COLO668 (cell line): ENCODE data around the gene ARID1B.
"Not testable (repeated sequence)": the region's sequence is repeated elsewhere in the genome, so short reads cannot be mapped to it uniquely, and the experiment has no call there.

ENCODE experiments used
- DNase-seq: peaks from one replicate; lab custom pipeline; 2025; ENCODE audit not compliant: unreplicated experiment; lab: John Stamatoyannopoulos, UW

ARID1B gene

DNA sequence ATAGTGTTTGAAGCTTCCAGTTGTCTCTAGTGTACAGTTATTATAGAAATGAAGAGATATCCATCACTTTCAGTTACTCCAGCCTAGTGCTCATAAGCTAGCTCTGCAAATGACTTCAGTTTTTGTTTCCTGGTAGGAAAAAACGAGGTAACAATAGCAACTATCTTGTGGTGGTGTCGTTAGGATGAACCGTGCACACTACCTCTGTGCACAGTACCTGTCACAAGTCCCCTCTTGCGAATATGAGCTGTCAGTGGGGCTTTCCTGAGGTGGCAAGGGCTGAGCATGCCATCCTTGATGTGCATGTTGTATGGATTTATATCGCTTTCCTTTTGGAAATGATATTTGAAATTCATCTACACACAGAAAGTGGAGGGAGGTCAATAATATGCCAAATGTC is 151.8 kb downstream of the ARID1B start:
- no peak for DNase-seq

DNA sequence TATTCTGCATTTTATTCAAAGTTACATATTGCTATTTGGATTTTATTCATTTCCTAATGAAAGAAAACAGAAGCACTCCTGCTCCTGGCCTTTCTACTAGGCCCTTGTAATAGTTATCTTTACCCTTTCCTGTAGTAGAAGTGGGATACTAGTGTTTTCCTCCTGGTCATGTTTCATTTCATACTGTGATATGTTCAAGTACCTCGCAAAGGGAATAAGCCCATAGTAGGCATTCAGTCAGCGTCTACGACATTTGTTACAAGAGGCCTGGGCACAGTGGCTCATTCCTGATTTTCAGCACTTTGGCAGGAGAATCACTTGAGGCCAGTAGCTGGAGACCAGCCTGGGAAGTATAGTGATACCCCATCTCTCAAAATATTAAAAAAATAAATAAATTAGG is 154.1 kb downstream of the ARID1B start:
- no peak for DNase-seq

DNA sequence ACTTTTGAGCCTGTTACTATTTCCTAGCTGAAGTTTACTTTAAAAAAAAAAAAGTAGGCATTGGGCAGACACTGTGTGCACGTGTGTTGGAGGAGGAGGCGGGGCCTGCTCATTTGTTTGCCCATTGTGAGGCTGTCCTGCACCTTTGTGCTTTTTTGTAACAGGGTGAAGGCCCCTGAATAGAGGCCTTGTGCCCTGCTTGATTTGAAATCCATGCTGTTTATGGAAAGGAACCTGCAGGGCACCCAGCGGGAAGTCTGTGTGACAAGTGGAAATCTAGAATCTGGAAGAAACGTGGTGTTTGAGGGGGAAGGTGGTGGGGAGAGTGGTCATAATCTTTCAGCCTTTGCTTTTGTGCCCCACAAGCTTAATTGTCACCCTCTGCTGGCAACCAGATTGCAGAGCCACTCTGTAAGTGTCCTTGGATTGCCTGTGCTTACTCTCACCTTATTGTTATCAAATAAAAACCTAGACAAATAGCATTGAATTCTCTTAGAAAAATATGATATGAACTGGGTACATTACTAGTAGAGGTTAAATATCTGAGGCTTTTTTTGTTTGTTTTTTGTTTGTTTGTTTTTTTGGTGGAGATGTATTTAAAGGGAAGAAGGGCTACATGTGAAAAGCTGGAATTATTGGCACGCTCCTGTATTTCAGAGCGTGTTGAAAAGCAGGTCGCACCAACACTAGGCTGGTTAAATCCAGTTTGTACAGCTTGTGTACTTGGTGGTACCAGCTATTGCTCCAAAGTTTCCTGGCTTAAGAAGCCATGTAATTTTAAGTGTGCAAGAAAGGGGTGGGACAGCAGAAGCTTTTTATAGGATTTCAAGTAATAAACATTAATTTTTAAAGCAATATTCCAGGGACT is 156.3 kb downstream of the ARID1B start:
- DNase-seq, result peak; percentile 5

DNA sequence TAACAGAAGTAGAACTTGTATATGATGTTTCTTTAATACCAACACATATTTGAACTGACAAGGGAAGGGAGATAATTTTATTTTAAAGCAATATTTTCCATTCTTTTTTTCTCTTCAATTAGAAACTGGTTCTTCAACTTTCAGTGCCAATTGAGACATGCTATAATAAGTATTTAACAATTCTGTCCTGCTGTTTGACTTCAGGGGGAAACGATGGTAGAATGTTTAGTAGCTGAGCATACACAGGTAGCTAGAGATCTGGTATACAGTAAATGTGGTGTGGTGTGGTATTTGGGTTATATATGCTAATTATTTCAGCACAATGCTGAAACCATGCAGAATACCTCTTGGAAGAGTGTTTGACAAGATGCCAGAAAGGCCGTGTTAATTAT is 156.9 kb downstream of the ARID1B start:
- no peak for DNase-seq

DNA sequence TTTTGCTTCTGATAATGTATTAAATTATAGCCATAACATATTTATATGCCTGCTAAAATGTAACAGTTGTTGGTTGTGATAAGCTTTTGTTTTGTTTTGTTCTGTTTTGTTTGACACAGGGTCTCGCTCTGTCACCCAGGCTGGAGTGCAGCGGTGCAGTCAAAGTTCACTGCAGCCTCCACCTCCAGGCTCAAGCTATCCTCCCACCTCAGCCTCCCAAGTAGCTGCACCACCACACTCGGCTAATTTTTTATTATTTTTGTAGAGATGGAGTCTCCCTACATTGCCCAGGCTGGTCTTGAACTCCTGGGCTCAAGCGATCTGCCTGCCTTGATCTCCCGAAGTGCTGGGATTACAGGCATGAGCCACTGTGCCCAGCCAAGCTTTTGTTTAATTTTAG is 157.8 kb downstream of the ARID1B start:
- no peak for DNase-seq

DNA sequence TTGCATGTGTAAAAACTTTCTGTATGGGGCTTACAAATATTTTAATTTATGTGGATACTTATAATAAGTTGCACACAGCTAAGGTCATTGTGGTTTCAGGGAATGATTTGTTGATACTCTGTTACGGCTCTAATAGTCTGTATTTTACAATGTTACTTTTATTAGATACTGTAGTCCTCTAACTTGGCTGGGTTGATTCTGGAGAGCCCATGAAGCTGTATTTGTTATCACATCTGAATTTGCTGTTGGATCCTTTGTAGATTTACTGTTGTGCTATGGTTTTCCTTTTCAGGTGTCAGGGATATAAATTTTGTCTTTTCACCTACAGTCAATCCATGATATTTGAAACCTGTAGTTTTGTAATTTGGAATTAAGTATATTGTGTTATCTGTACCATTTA is 161.0 kb downstream of the ARID1B start:
- no peak for DNase-seq

DNA sequence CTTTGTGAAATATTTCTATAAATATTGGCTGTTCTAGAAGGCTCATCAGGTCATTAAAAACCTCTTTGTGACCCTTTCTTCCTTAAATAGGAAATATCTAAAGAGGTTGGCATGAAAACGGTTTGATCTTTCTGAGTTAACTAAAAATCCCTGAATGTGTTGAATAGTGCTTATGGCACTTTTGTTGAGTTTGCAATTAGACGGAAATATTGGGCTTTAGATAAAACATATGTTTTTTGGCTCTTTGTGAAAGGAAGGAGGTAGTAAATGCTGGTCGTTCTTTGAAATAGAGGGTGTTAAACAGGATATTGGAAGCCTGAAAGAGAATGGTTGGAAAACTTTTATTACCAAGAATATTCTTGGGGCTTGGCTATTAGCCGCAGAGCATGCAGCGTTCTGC is 163.0 kb downstream of the ARID1B start:
- DNase-seq, result no peak

DNA sequence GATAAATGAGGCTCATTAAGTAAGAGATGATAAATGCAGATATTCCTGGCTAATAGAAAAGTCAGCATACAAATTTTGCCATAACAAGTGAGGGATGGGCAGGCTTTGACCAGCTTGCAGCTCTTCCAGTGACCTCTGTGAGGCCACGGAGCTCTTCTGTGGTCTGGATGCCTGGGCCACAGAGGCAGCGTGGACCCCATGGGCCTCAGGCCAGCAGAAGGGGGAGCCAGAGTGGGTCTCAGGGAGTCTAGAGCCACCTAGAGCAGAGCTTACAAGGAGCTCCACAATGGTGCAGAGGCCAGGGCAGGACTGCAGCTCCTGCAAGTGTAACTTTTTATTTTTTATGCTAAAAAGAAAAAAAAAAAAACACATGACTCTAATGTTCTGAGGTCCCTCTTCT is 165.1 kb downstream of the ARID1B start:
- no peak for DNase-seq

DNA sequence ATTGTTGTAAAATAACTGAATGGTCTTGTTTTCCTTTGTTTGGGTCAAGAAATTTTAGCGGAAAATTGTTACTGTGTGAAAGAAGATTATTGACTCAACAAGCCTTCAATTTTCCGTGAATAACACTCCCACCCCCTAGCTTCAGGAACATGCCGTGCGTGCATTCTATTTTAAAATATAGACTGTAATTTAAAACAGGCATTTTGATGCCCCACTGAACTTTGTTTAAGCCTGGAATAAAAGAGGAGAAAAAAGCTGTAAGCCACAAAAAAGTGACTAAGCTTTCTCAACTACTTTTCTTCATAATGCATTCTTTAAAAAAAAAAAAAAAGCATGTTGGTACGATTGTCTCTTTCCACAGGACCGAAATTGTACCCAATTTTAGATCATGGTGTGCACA is 166.0 kb downstream of the ARID1B start:
- no peak for DNase-seq

DNA sequence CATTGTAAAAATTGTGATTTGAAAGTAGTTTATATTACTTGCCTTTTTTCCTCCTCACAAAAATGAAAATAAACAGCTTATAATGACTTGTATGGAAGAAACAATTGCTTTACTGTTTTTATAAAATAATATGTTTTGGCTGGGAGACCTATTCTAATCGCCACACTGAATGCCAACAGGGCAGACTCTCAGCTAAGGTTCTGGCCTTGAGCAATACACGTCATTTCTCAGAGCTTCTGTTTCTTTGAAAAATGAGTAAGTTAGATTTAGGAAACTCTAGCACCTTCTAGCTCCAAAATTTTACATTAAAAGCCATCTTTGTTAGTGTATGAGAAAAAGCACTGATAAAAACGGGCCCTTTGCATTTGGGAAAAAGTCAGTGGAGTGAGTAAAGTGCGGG is 166.6 kb downstream of the ARID1B start:
- DNase-seq, result no peak

DNA sequence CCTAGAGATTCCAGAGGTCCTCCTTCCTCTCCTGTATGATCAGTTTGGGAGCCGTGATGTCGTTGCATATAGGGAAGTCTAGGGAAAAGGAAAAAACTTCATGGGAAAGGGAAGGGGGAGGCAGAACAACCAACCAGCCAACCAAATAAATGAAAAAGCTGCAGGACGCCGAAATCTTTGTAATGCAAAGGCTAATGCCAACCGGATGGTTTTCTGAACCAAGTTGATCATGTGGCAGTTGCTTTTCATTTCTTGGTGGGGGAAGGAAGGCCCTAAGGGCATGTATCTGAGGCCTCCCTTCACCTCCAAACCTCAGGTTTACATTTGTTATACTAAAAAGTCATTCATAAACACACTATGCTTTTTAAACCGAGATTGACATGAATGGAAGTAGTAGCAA is 167.2 kb downstream of the ARID1B start:
- DNase-seq, result no peak

DNA sequence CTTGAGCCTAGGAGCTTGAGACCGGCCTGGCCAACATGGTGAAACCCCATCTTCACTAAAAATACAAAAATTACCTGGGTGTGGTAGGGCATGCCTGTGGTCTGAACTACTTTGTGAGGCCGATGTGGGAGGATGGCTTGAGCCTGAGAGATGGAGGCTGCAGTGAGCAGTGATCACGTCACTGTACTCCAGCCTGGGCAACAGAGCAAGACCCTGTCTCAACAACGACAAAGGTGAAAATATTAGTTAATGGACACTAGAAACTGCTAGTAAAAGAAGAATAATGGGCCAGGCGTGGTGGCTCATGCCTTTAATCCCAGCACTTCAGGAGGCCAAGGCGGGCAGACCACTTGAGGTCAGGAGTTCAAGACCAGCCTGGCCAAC is 168.6 kb downstream of the ARID1B start:
- DNase-seq, result not testable (repeated sequence)

DNA sequence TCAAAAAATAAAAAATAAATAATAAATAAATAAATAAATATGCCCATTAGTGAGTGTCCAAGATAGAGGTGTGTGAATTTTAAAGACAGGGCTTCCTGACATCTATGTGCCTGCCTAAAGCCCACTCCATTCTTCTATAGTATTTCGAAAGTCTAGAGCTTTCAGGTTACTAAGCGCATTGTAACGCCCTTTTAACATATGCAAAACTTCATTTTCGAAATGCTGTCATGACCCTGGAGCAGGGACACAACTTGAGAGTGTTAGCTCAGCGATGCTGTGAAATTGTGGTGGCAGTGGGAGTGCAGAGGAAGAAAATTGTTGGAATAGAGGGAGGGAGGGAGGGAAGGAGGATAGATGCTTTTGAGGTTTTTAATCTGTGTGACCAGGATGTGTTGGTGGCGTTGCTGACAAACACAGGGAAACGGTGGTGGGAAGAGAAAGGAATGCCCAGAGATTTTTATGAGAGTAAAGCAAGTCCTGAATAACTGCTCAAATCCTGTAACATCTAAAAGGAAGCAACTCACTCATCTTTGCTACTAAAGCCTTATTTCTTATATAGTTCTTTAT is 169.3 kb downstream of the ARID1B start:
- DNase-seq, result no peak

DNA sequence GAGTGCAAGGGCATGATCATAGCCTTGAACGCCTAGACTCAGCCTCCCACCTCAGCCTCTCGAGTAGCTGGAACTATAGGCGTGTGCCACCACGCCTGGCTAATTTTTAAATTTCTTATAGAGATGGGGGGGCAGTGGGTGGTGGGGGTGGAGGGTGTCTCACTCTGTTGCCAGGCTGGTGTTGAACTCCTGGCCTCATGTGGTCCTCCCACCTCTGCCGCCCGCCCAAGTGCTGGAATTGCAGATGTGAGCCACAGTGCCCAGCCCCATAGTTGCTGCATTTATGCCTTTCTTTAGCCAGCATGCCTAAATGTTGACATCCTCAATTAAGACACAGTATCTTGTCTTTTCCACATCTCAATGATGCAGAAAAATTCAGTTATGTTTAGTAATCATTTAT is 171.1 kb downstream of the ARID1B start:
- DNase-seq, result no peak

DNA sequence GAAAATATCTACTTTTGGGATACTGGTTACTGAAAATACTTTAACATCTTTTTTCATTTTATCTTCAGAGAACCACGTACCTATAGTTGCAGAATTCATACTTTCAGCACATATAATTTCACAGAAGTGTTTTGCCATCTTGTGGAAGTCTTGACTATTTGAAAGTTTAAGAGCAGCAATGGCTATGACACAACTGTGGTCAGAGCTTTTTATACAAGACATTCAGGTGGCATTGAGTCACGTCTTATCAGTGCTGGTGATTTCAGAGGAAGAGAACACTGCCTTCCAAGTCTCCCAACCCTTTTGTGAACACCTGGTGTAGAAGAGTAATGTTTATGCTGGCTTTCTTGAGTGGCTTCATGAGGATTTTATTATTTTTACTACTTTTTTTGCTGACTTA is 171.6 kb downstream of the ARID1B start:
- no peak for DNase-seq

DNA sequence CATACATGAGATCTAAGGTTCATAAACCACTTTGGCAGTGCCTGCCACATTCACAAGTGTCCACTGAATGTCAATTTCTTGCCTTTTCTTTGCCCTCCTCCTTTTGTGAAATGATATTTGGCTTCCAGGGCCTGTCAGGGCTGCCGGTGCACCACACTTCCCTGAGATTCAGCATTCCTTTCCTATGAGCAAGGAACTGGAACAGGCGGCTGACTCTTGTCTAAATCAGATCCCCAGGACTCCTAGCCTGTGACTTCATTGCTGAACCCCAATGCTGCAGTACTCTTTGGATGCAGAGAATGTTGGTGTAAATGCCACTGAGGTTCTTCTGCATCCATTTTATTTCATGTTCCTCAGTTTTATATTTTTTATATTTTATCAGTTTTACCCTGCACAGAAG is 172.2 kb downstream of the ARID1B start:
- DNase-seq, result no peak

DNA sequence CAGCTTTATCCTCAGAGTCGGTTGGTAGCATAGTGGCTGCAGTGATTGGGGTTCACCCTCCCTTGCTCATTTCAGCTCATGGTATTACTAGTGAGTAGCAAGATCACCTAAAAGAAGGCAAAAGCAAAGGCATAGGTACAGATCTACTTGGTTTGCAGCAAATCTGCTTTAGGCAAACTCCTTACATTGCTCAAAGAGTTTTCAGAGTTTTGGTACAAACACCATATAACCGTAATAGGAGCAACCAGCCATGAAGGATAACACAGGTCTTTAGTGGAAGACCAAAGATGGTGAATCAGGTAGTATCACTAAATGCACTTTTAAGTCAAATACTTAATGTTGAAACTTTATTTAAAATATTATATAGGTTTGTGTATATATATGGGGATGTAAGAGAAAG is 172.9 kb downstream of the ARID1B start:
- DNase-seq, result no peak

DNA sequence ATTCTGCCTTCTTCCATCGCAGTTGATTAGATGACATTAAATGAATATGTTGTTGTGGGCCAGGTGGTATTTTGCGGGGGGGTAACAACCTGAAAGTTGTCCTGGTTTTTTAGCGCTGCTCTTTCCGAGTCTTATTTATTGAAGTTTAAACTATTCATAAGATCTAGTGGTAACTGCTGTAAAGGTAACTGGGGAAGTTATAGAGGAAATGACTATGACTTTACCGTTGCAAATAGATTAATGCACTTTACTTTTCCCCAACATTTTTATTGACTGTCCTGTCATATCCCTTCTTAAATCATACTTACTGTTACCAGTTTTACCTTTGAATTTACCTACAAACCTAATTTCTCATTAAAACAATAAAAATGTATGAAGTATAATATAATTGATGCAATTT is 173.4 kb downstream of the ARID1B start:
- no peak for DNase-seq

DNA sequence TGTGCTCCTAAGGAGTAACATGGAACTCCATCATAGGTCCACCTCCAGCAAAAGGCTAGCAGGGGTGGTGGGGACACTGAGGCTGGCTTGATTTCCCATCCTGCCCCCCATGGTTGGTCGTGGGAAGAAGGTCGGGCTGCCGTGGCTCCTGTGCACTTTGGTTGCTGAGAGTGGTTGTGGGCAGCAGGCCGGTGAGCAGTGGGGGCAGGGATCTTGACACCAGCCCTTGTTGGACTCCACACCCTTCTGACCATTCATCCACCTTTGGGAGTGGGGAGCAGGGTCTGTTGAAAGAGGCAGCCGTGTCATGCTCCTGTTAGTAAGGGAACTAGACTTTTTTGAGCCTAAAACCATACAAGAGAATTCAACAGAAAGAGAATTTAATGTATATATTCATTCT is 175.2 kb downstream of the ARID1B start:
- no peak for DNase-seq

DNA sequence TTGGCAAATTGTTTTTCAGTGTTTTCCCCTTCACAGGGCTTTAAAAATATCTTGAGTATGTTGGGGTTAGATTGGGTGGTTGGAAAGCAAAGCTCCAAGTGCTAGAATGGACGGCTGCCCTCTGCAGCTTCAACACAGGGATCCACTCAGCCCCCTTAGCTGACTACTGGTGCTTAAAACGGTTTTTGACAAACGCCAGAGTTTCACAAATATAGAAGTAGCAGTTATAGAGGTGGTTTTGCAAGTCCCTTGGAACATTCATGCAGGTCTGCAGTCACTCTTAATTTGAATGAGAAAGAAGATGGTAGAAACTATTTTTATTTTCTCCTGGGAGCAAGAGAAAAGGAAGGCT is 175.9 kb downstream of the ARID1B start:
- DNase-seq, result no peak

DNA sequence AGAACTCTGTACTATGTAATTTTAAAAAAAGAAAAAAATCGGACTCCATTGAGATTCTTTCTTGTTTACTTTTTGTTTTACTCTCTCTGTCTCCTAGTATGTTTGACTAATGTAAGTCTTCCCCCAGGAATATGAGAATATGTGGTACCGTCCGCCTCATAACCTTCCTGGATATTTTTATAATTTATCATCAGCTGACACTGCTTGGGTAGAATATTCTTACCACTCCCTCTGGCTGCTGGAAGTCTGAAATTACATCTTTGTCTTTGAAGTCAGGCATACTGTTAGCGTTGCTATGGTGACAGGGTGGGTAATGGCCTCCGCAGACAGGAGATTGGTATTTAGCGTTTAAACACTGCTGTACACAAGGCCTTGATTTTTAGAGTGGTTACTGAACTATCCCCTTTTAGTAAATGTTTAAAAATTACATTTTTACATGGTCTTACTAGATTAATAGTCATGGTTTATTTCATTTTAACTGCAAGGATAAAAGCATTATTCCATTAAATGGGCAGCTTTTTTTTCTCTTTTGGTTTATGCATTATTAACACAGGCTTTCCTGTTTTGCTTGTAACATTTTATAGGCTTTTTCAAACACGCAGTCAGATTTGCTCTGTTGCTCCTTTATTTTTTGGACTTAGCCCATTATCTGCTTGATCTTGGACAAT is 176.4 kb downstream of the ARID1B start:
- DNase-seq, result no peak

DNA sequence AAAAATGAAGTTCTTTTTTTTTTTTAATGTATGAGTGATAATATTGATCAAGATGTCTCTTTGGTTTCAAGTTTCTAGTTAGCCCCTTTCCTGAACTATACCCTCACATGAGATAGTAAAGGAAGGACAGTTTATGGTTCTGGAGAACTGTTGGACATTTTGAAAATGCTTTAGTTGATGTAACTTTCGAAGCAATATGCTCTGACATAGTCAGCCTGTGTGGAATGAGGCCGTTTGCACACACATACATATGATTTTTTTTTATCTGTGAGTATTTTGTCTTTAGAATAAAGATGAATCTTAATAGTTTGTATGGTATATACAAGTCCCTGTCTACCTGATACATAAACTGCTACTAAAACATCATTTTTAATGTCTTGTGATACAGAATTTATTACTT is 177.0 kb downstream of the ARID1B start:
- no peak for DNase-seq

DNA sequence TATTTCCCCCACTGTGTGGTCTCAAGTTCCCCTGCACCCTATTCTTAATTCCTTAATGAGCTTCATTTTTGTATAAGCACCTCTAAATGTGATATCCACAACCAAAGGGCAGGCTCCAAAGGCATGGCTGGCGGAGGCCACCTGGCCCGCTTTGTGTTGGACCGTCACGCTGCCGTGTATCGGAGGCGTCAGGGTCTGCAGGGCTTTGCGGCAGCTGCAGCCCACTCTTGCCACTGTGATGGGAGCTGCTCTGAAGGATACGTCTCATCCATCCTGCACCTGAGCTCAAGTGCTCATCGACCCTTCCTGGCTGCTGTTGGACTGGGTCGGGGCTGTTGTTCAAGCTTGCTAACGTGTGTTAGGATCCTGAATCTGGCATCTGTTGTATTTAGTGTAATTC is 177.6 kb downstream of the ARID1B start:
- DNase-seq, result no peak
